Measurements from ENCODE around the gene PRSS22. TPM values are rescaled to one million over a fixed set of nuclear protein-coding genes. Genes with fewer than 3 reads are reported as not detected.
A peak's percentile ranks its signal among the peaks of the same experiment; 100 is the strongest.

The PRSS22 gene
- total RNA-seq, 6 experiments from 2014 or later = 0.18 to 2.1 (median 0.84) TPM; not detected in 1

GRCh38 chr16:2853531-2854073 is 4.4 kb downstream of the PRSS22 start:
- no peak for TF ChIP-seq POLR2A (IDR thresholded peaks at IDR 0.05)
- TF ChIP-seq, protein P1, sequence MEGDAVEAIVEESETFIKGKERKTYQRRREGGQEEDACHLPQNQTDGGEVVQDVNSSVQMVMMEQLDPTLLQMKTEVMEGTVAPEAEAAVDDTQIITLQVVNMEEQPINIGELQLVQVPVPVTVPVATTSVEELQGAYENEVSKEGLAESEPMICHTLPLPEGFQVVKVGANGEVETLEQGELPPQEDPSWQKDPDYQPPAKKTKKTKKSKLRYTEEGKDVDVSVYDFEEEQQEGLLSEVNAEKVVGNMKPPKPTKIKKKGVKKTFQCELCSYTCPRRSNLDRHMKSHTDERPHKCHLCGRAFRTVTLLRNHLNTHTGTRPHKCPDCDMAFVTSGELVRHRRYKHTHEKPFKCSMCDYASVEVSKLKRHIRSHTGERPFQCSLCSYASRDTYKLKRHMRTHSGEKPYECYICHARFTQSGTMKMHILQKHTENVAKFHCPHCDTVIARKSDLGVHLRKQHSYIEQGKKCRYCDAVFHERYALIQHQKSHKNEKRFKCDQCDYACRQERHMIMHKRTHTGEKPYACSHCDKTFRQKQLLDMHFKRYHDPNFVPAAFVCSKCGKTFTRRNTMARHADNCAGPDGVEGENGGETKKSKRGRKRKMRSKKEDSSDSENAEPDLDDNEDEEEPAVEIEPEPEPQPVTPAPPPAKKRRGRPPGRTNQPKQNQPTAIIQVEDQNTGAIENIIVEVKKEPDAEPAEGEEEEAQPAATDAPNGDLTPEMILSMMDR (IDR thresholded peaks at IDR 0.05) = no peak
- WGBS (ENCODE audit: insufficient coverage, low coverage, low lambda C conversion rate, missing lambda C conversion rate) = 71% methylated on average over 5 of the region's 18 CpGs
- DNase-seq = no peak
- ATAC-seq = no peak
- no peaks in the 10 kb centered on the region for H3K36me3 ChIP-seq
- H3K4me3 ChIP-seq = no peak overlapping the region
- no peaks in the 10 kb centered on the region for H3K27me3 ChIP-seq
- intact Hi-C loops (cut with DNase I) = no loop called here
- H3K9me3 ChIP-seq = no peaks in the 10 kb centered on the region
- H3K27ac ChIP-seq = no peak overlapping the region
- H3K4me1 ChIP-seq = no peaks in the 10 kb centered on the region

DNA sequence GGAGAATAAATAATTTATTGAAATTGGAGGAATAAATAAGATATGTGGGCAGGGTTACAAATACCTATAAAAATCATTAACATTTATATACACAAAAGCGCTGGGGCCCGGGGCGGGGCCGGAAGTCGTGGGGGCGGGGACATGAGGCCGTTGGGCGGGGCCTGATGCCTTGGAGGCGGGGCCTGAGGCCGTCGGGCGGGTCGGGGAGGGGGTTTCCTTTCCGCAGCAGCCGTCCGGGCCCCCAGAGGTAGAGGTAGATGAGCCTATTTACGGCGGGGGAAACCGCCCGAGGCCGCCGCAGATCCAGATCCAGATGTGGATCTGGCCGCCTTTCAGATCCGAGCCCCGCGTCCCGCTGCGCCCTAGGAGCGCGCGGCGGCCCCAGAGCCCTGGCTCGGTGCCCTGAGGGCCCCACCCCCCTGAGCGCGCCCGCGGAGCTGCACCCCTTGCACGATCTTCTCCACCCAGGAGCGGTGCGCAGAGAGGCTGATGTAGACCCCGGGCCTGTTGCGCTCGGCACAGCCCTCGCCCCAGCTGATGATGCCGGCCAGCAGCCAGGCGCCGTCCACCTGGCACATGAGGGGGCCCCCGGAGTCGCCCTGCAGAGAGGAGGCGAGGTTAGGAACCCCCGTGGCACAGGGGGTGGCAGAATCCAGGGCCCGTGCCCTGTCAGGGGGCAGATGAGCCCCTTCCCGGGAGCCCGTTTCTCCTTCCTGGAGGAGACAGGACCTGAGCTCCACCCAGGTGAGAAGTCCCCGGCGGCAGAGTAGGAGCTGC is 5.1 kb downstream of the PRSS22 start:
- intact Hi-C loops (cut with DNase I) = no loop called here
- no peak for TF ChIP-seq POLR2A (IDR thresholded peaks at IDR 0.05)
- TF ChIP-seq, protein P1 (IDR thresholded peaks at IDR 0.05) = no peak
- ATAC-seq (no peak), DNase-seq (no peak)
- Histone ChIP-seq H3K27me3 (no peaks in the 10 kb centered on the region), H3K27ac (no peak overlapping the region), H3K36me3 (no peaks in the 10 kb centered on the region), H3K9me3 (no peaks in the 10 kb centered on the region), H3K4me1 (no peaks in the 10 kb centered on the region), H3K4me3 (no peak overlapping the region)
- WGBS (ENCODE audit: insufficient coverage, low coverage, low lambda C conversion rate, missing lambda C conversion rate) = 50% methylated on average over 14 of the region's 56 CpGs

DNA sequence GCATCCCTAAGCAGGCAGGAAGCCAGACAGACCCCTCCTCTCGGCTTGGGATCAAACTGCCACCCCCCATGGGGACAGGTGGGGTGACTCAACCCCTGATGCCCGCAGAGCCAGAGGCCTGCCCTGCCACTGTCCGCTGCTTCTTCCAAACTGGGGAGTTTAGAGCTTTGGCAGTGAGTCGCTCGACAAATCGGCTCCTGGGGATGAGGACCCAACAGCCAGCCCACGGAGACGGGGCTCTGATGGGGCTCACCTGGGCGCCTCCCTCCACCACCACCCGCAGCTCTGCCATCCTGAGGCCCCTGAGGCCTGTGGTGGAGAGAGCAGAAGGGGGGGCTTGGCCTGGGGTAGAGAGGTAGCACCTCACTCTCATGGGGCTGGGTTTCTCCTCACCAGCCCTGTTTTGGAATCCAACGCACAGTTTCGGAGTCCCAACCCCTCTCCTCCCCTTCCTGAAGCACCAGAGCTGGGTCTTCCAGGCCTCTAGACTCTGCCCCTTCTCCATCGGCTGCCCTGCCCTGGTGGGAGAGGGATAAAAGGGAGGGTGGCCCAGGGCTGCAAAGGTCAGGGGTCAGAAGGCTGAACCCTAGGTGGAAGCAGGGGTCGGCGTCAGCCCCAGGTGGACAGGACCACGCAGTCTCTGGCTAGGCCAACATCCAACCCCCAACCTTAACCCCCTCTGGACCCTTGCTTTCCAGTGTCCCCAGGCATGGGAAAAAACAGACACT is 5.8 kb downstream of the PRSS22 start:
- WGBS (ENCODE audit: insufficient coverage, low coverage, low lambda C conversion rate, missing lambda C conversion rate) = 79% methylated on average over 4 of the region's 16 CpGs
- no peaks in the 10 kb centered on the region for H3K4me1 ChIP-seq
- intact Hi-C loops (cut with DNase I) = no loop called here
- ATAC-seq = no peak
- H3K27ac ChIP-seq = no peak overlapping the region
- H3K36me3 ChIP-seq = no peaks in the 10 kb centered on the region
- TF ChIP-seq, protein P1 (IDR thresholded peaks at IDR 0.05) = no peak
- no peaks in the 10 kb centered on the region for H3K27me3 ChIP-seq
- peak in 1 of 3 donors; percentile 38 for DNase-seq
- no peaks in the 10 kb centered on the region for H3K9me3 ChIP-seq
- no peak overlapping the region for H3K4me3 ChIP-seq

GRCh38 chr16:2848933-2849725 is 8.8 kb downstream of the PRSS22 start:
- no peak for DNase-seq
- TF ChIP-seq, protein P1 (IDR thresholded peaks at IDR 0.05) = no peak
- TF ChIP-seq POLR2A (IDR thresholded peaks at IDR 0.05) = no peak
- ATAC-seq = no peak
- Histone ChIP-seq H3K9me3 (no peaks in the 10 kb centered on the region), H3K27ac (no peak overlapping the region), H3K4me3 (no peak overlapping the region), H3K36me3 (no peaks in the 10 kb centered on the region), H3K4me1 (no peaks in the 10 kb centered on the region), H3K27me3 (no peaks in the 10 kb centered on the region)
- WGBS (ENCODE audit: insufficient coverage, low coverage, low lambda C conversion rate, missing lambda C conversion rate) = 69% methylated on average over 12 of the region's 16 CpGs
- intact Hi-C loops (cut with DNase I) = no loop called here
